ENCODE measurements around the gene NTSR1. TPM values are rescaled to one million over a fixed set of nuclear protein-coding genes. Genes with fewer than 3 reads are reported as not detected.

Gene NTSR1
- total RNA-seq, 1 experiment from 2014 or later, result 15.9 TPM

- POLR2A ChIA-PET (ENCODE audit: low non-redundant PET), result no interaction called here
- CTCF ChIA-PET, result interaction anchor here (1.3 to 1.4 kb wide), 3 partner anchors 8 to 20 kb away, joined by 4 to 9 read pairs (median 8); no protein-coding TSS in a partner anchor
Observed at GRCh38 chr20:62773845-62774714, 65.4 kb downstream of the NTSR1 start.

GRCh38 chr20:62774762-62775161 lies 66.1 kb downstream of the NTSR1 start:
- BruUV-seq (replicated peaks), result no TSS peak
- CTCF ChIA-PET, result no interaction called here
- Histone ChIP-seq H3K27me3 (replicated peaks; ENCODE audit: insufficient read depth, low read depth, low read length, poor library complexity) (no peaks in the 10 kb centered on the region), H3K4me3 (ENCODE audit: low read depth, low read length, poor library complexity, severe bottlenecking) (peak overlapping the region; percentile 3), H3K4me1 (ENCODE audit: insufficient read depth, low read length, poor library complexity, severe bottlenecking) (peaks cover 64% of the 10 kb centered on the region), H3K36me3 (ENCODE audit: insufficient read depth, low read length, poor library complexity, severe bottlenecking) (no peaks in the 10 kb centered on the region), H3K27ac (ENCODE audit: low read depth, low read length, poor library complexity, severe bottlenecking) (peak overlapping the region; percentile 95), H3K9me3 (ENCODE audit: low read depth, low read length, poor library complexity, severe bottlenecking) (no peaks in the 10 kb centered on the region)
- no peak for TF ChIP-seq EZH2 (IDR thresholded peaks at IDR 0.05; ENCODE audit: borderline replicate concordance, low read depth, low read length, poor library complexity, severe bottlenecking)
- no peak for TF ChIP-seq CTCF (conservative IDR thresholded peaks at IDR 0.05; ENCODE audit: low read depth, low read length)
- peak; percentile 79 for DNase-seq (ENCODE audit: low spot score)
- POLR2A ChIA-PET (ENCODE audit: low non-redundant PET), result no interaction called here
- intact Hi-C loops (cut with micrococcal nuclease; ENCODE audit: unreplicated experiment), result no loop called here

More at GRCh38 chr20:62773845-62774714, 65.4 kb downstream of the NTSR1 start:
- Histone ChIP-seq H3K9me3 (ENCODE audit: low read depth, low read length, poor library complexity, severe bottlenecking) (no peaks in the 10 kb centered on the region), H3K27me3 (replicated peaks; ENCODE audit: insufficient read depth, low read depth, low read length, poor library complexity) (no peaks in the 10 kb centered on the region), H3K27ac (ENCODE audit: low read depth, low read length, poor library complexity, severe bottlenecking) (peak overlapping the region; percentile 95), H3K4me3 (ENCODE audit: low read depth, low read length, poor library complexity, severe bottlenecking) (peak overlapping the region; percentile 76), H3K4me1 (ENCODE audit: insufficient read depth, low read length, poor library complexity, severe bottlenecking) (peaks cover 71% of the 10 kb centered on the region), H3K36me3 (ENCODE audit: insufficient read depth, low read length, poor library complexity, severe bottlenecking) (no peaks in the 10 kb centered on the region)
- TF ChIP-seq EZH2 (IDR thresholded peaks at IDR 0.05; ENCODE audit: borderline replicate concordance, low read depth, low read length, poor library complexity, severe bottlenecking) (no peak), CTCF (conservative IDR thresholded peaks at IDR 0.05; ENCODE audit: low read depth, low read length) (no peak)
- BruUV-seq (replicated peaks), result no TSS peak
- intact Hi-C loops (cut with micrococcal nuclease; ENCODE audit: unreplicated experiment), result no loop called here
- no peak for DNase-seq (ENCODE audit: low spot score)

GRCh38 chr20:62775206-62775605 lies 66.6 kb downstream of the NTSR1 start:
- CTCF ChIA-PET, result no interaction called here
- POLR2A ChIA-PET (ENCODE audit: low non-redundant PET), result no interaction called here
- H3K27ac ChIP-seq (ENCODE audit: low read depth, low read length, poor library complexity, severe bottlenecking), result peak overlapping the region; percentile 95

More at GRCh38 chr20:62775206-62775605, 66.6 kb downstream of the NTSR1 start:
- Histone ChIP-seq H3K27me3 (replicated peaks; ENCODE audit: insufficient read depth, low read depth, low read length, poor library complexity) (no peaks in the 10 kb centered on the region), H3K9me3 (ENCODE audit: low read depth, low read length, poor library complexity, severe bottlenecking) (no peaks in the 10 kb centered on the region), H3K4me3 (ENCODE audit: low read depth, low read length, poor library complexity, severe bottlenecking) (peak overlapping the region; percentile 3), H3K4me1 (ENCODE audit: insufficient read depth, low read length, poor library complexity, severe bottlenecking) (peaks cover 59% of the 10 kb centered on the region), H3K36me3 (ENCODE audit: insufficient read depth, low read length, poor library complexity, severe bottlenecking) (no peaks in the 10 kb centered on the region)
- no peak for DNase-seq (ENCODE audit: low spot score)
- intact Hi-C loops (cut with micrococcal nuclease; ENCODE audit: unreplicated experiment), result no loop called here
- TF ChIP-seq EZH2 (IDR thresholded peaks at IDR 0.05; ENCODE audit: borderline replicate concordance, low read depth, low read length, poor library complexity, severe bottlenecking), result no peak
- no peak for TF ChIP-seq CTCF (conservative IDR thresholded peaks at IDR 0.05; ENCODE audit: low read depth, low read length)
- no TSS peak for BruUV-seq (replicated peaks)
